Raji (cell line): ENCODE data around the gene ACIN1.

ENCODE experiments used
- POLR2A ChIP-seq: IDR thresholded peaks from 2 replicates; pipeline ENCODE4 v1.6.1; 2011; ENCODE audit warnings: low read depth, low read length, control low read depth; ENCODE audit not compliant: insufficient read depth

The ACIN1 gene

DNA sequence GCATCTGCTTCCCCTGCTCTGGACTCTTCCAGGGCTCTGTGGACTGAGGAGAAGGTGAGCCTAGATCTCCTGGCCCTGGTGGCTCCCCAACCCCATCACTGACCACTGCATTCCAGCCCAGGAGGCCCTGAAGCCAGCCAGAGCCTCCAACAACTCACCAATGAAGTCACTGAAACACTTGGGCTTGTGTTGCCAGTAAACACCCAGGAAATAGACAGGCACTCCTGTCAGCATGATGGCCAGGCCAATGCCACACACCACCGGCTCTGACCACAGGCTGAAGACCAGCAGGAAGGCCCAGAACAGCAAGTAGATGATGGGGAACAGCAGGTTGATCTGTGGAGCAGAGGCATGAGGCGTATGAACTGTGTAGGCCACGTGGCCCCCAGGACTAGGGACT is 32.9 kb upstream of the ACIN1 start:
- TF ChIP-seq POLR2A, result no peak

DNA sequence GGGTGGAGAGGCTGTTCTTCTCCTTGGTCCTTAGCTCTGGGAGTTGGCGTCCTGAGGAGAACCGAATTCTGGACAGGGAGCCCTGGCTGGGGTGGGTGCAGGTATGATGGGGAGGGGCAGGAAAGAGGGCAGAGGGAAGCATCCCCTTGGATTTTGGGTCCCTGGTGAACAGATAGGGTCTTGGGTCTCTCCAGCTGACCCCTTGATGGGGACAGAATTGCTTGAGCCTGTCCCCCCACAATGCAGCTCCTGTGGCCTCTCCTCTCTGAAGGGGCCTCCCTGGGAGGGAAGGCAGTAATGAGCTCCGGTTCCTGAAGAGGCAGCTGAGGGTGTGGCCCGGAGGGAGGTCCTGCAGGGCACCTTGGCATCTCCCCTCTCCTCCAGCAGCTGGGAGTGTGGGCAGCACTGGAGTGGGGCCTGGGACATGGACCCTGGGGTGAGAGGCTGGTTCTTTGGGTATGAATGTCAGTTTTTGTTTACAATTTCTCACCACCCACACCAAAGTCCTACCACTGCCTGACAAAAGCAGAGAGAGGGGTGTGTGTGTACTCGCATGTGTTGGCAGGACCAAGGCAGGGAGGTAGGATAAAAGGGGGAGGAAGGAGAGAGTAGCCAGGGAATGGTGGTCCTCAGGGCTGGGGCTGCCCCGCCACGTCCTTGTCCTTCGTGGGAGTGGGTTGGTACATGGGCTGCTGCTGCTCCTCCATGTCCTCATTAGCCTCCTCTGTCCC is 31.8 kb upstream of the ACIN1 start:
- TF ChIP-seq POLR2A, result no peak

- no peak for TF ChIP-seq POLR2A
These were observed 31.1 kb upstream of the ACIN1 start for GRCh38 chr14:23125933-23126524.

DNA sequence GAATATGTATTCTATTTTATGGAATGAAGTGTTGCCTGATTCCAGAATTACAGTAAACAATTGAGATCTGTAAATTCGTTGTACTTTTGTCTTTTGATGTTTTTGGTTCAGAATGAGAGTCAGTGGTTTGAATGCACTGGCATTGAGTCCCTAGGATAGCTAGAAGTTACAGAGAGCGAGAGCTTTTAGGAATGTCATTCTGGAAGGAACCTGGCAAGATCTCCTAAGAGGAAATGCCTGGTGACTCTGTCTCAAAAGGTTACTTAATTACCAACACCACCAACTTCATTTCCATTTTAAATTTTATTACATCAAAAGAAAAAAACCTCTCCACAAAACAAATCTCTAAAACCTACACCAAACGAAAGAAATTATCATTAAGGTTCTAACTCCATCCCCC is 30.1 kb upstream of the ACIN1 start:
- no peak for TF ChIP-seq POLR2A

GRCh38 chr14:23124337-23124954 is 29.5 kb upstream of the ACIN1 start:
- no peak for TF ChIP-seq POLR2A

GRCh38 chr14:23123419-23123818 is 28.5 kb upstream of the ACIN1 start:
- TF ChIP-seq POLR2A, result no peak

- no peak for TF ChIP-seq POLR2A
These were observed 27.1 kb upstream of the ACIN1 start for GRCh38 chr14:23122086-23122485.

DNA sequence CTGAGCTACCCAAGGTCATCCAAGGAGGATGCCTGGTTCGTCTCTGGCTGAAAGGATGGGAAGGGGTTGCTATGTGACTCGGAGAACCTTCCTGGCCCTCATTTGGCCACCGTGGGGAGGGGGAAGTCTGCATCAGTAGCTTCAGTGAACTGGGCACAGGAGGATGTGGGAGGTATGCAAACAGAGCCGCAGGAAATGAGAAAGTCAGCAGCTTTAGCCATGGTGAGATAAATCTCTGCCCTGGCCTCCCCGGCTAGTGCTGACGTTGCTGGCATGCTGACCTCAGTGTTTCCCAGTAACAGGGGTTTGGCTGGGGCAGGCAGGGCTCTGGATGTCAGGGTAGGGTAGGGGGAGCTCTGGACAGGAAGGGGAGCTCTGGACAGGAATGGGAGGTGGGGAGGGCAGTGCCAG is 26.4 kb upstream of the ACIN1 start:
- TF ChIP-seq POLR2A, result no peak

DNA sequence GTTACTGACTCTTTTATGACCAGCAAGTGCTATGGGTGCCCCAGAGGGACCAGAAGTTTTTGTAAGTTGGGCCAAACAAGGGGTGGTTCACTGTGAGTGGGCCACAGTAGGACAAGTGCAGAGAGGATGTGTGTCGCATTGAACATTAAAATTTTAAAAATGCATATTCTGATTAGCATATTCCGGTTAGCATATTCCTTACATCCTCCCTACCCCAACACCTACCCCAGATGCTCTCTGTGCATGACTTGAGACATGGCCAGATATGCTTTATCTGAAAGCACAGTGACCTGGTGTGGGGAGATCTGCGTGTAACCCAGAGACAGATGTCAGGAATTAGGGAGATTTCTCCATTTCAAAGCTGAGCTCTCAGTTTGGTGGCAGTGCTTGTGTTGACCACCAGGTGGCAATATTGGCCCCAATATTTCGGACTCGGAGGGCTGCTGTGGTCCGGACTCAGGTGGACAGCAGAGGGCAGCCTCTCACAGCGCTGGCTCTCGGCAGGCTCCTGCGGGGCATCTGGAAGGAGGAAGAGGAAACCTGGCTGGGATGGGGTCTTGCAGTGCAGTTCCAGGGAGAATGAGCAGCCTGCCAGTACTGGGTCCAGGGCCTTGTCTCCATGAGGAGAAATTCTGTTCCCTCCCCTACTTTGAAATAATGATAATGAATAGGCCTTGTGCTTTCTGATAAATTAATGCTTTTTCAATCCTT is 25.8 kb upstream of the ACIN1 start:
- TF ChIP-seq POLR2A, result no peak

GRCh38 chr14:23119363-23120327 is 24.7 kb upstream of the ACIN1 start:
- no peak for TF ChIP-seq POLR2A

- TF ChIP-seq POLR2A, result no peak
These were observed 23.8 kb upstream of the ACIN1 start, which contains the start of gene CEBPE for GRCh38 chr14:23118506-23119362. Gene CEBPE, minus strand, starts transcription at chr14:23119255. Its CDS starts 164 bp downstream, at chr14:23119091.

- no peak for TF ChIP-seq POLR2A
These were observed 22.6 kb upstream of the ACIN1 start for GRCh38 chr14:23117371-23118020.

- no peak for TF ChIP-seq POLR2A
These were observed 21.0 kb upstream of the ACIN1 start for GRCh38 chr14:23115918-23116317.

DNA sequence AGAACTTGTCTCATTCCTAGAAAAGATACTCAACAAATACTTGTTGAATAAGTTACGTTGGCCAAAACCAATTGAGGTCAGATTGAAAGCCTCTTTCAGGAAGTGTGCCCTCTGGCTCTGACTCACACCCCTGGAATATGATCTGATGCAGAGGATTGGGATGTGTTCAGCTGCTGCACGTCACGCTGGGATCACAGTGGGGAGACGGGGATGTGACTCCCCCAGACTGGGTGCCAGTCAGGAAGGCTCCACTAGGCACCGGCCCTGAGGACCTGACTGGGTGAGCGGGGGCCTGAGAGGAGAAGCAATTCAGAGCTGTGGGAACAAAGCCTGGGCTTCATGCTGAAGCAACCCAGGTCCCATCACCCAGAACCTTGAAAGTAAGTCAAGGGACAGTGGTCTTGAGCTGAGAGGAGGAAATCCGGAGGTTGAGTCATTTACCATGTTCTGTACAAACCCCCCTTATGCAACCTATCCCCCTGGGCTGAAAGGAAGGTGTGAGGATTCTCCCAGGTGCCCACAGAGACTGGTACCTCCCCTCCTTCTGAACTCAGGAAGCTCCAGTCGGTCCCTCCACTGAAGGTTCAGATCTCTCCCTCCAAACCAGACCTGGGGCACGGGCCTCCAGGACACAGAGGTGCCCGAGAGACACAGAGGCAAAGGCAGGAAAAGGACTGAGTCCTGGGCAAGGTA is 20.2 kb upstream of the ACIN1 start:
- TF ChIP-seq POLR2A, result no peak
